ENCODE measurements around the gene GSS.

GRCh38 chr20:34942301-34942700 lies 13.3 kb downstream of the GSS start:
- no peak for TF ChIP-seq POLR2AphosphoS5 (IDR thresholded peaks at IDR 0.05)
- TF ChIP-seq CTCF (IDR thresholded peaks at IDR 0.05) = no peak
- no peak for TF ChIP-seq POLR2A (IDR thresholded peaks at IDR 0.05)
